Activated B cell treated with CpG ODN at 0.5 μM for 24 hours (primary cell): ENCODE results near the gene TGM1. TPM values are rescaled to one million over a fixed set of nuclear protein-coding genes. Genes with fewer than 3 reads are reported as not detected.

Source experiments
- ATAC-seq: fragments of 200-7000 bp; cut with Tn5 transposase; one replicate; pipeline ENCODE4 v1.10.0; 2021; ENCODE audit warnings: low read depth, mild to moderate bottlenecking, moderate library complexity
- CTCF ChIA-PET: fragments of 350-600 bp; sonication (Branson Sonifier 250); formaldehyde crosslinking; loops from one replicate; lab custom pipeline; 2021; ENCODE audit warnings: antibody characterized with exemption; lab: Charles Lee
- POLR2A ChIA-PET: fragments of 350-600 bp; sonication (Branson Sonifier 250); formaldehyde crosslinking; loops from one replicate; lab custom pipeline; 2021; ENCODE audit warnings: antibody characterized with exemption; lab: Charles Lee
- DNase-seq: peaks from one replicate; pipeline ENCODE4 v3.0.0; 2022
- H3K27ac Mint-ChIP-seq: one replicate; pipeline ENCODE4 v1.8.0; 2020; ENCODE audit warnings: mixed read lengths
- H3K27me3 Mint-ChIP-seq: one replicate; pipeline ENCODE4 v1.8.0; 2021; ENCODE audit warnings: mixed read lengths
- H3K36me3 Mint-ChIP-seq: one replicate; pipeline ENCODE4 v1.8.0; 2021; ENCODE audit warnings: low read depth, mixed read lengths
- H3K4me1 Mint-ChIP-seq: one replicate; pipeline ENCODE4 v1.8.0; 2021; ENCODE audit warnings: mixed read lengths
- H3K4me3 Mint-ChIP-seq: one replicate; pipeline ENCODE4 v1.8.0; 2020; ENCODE audit warnings: mild to moderate bottlenecking, mixed read lengths
- H3K9me3 Mint-ChIP-seq: one replicate; pipeline ENCODE4 v1.8.0; 2020; ENCODE audit warnings: mixed read lengths
- CTCF ChIP-seq: fragments of 200-600 bp; IDR thresholded peaks from one replicate; pipeline ENCODE4 v1.8.0; 2022; ENCODE audit warnings: antibody characterized with exemption, mild to moderate bottlenecking
- intact Hi-C: fragments of 100-400 bp; cut with micrococcal nuclease; formaldehyde crosslinking; loops from one replicate; pipeline ENCODE4 v1.15.1; 2024
- total RNA-seq: library from RNA; stranded (reverse); gene quantifications from 2 replicates; pipeline ENCODE4 v1.2.3, GENCODE V29; 2022

Gene TGM1
- total RNA-seq, 1 donor from 2014 or later, result 6.5 TPM

DNA sequence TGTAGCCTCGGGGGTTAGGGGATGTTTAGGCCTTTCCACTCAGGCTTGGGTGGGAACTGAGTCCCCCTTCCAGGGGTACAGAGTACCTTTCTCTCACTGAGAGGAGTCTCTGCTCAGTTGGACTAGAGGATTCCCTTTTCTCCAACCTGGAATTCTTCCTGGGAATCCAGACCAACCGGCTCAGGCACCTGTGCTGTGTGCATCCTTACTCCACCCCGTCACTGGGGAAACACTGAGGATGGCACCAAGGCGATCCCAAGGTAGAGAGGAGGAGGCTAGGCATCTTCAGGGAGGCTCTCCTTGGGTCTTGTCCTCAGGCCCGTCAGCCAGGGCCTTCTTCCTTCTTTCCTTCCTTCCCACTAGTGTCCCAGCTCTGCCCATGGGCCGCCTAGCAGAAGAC lies 871 bp upstream of the TGM1 start:
- ATAC-seq (no peak), DNase-seq (no peak)
- no peak overlapping the region for H3K27ac Mint-ChIP-seq
- no peaks in the 10 kb centered on the region for H3K27me3 Mint-ChIP-seq
- H3K4me3 Mint-ChIP-seq, result no peak overlapping the region
- CTCF ChIA-PET, result no interaction called here
- peaks cover 48% of the 10 kb centered on the region for H3K36me3 Mint-ChIP-seq
- H3K9me3 Mint-ChIP-seq, result no peaks in the 10 kb centered on the region
- POLR2A ChIA-PET, result interaction anchor here (0.6 to 1.4 kb wide), 2 partner anchors 17 to 21 kb away, joined by 3 to 4 read pairs; partner anchors contain the start of gene TINF2
- TF ChIP-seq CTCF, result no peak
- H3K4me1 Mint-ChIP-seq, result no peaks in the 10 kb centered on the region
- intact Hi-C loops, result no loop called here

GRCh38 chr14:24261969-24262327 lies 1.0 kb downstream of the TGM1 start:
- H3K27ac Mint-ChIP-seq, result no peak overlapping the region
- no peaks in the 10 kb centered on the region for H3K27me3 Mint-ChIP-seq
- H3K4me3 Mint-ChIP-seq, result no peak overlapping the region
- CTCF ChIA-PET, result no interaction called here
- H3K9me3 Mint-ChIP-seq, result no peaks in the 10 kb centered on the region
- intact Hi-C loops, result no loop called here
- H3K4me1 Mint-ChIP-seq, result no peaks in the 10 kb centered on the region
- TF ChIP-seq CTCF, result no peak
- peaks cover 42% of the 10 kb centered on the region for H3K36me3 Mint-ChIP-seq
- POLR2A ChIA-PET, result interaction anchor here (1.8 kb wide), 1 partner anchor 9 kb away, joined by 7 read pairs; the partner anchor contains the start of gene RABGGTA
- ATAC-seq, result no peak
- no peak for DNase-seq

DNA sequence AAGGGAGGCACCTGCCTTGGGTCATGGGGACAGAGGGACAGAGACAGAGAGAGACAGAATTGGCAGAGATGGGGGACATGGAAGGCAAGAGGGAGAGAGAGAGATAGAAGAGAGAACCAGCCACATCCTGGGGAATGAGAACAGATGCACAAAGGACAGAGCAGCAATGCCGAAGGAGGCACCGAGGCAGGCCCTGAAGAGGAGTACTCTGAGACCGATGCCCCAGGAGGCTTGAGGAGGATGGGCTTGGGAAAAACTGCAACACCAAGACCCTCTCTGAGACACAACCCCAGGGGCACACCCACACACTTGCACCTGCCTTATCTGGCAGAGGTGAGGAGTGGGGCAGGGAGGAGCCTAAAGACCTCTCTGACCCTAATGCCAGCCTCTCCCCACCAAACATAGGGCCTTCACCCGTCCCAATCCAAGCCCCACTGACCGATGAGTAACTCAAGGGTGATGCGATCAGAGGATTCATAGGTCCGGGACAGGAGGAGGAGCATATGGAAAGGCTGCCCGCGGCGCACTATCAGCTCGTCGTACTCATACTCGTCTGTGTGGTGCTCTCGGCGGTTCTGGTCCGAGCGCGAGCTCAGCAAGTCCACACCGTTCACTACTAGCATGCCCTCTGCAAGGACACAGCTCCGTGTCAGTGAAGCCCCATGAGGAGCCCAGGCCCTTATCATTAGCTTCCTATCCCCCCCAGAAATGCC lies 1.6 kb downstream of the TGM1 start:
- H3K4me3 Mint-ChIP-seq, result no peak overlapping the region
- ChIA-PET CTCF (no interaction called here), POLR2A (interaction anchor here (1.8 kb wide), 1 partner anchor 10 kb away, joined by 7 read pairs; the partner anchor contains the start of gene RABGGTA)
- no peak for TF ChIP-seq CTCF
- H3K9me3 Mint-ChIP-seq, result no peaks in the 10 kb centered on the region
- ATAC-seq (no peak), DNase-seq (no peak)
- H3K27ac Mint-ChIP-seq, result no peak overlapping the region
- H3K36me3 Mint-ChIP-seq, result peaks cover 37% of the 10 kb centered on the region
- no peaks in the 10 kb centered on the region for H3K4me1 Mint-ChIP-seq
- H3K27me3 Mint-ChIP-seq, result no peaks in the 10 kb centered on the region
- intact Hi-C loops, result no loop called here

- intact Hi-C loops, result no loop called here
- no peak for TF ChIP-seq CTCF
- H3K36me3 Mint-ChIP-seq, result peaks cover 32% of the 10 kb centered on the region
- no peak overlapping the region for H3K4me3 Mint-ChIP-seq
- no peaks in the 10 kb centered on the region for H3K9me3 Mint-ChIP-seq
- POLR2A ChIA-PET, result no interaction called here
- CTCF ChIA-PET, result no interaction called here
- H3K27ac Mint-ChIP-seq, result no peak overlapping the region
- H3K4me1 Mint-ChIP-seq, result no peaks in the 10 kb centered on the region
- DNase-seq (no peak), ATAC-seq (no peak)
- H3K27me3 Mint-ChIP-seq, result no peaks in the 10 kb centered on the region
These were observed 2.2 kb downstream of the TGM1 start for GRCh38 chr14:24260780-24261157.

DNA sequence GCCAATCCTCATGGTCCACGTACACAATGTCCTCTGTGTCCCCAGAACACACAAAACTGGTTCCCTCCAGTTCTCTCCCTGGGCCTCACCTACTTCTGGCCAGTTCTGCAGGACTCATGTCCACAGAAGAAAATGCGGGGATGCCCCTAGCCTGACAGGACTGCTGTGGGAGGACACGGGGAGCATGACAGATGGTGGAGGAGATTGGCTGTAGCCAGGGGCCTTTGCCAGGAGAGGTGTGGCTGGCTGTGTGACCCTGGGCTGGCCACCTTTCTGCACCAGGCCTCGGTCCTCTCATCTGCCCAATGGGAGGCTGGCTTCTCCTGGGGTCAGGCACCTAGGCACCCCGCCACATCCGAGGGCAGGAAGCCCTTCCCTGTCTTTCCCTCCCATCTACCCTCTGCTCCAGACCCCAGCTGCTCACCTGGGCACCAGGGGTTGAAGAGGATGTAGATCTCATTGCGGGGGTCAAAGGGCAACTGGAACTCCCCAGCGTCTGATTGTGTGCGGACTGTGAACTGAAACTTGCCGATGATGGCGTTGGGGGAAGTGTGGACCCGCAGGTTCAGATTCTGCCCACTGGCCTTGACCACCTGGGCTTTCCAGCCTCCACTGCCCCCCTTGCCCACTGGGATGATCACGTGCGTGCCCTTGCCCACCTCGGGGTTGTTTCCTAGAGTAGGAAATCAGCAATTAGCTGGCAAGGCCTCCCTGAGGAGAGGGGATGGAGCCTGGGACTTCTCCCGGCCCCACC lies 2.8 kb downstream of the TGM1 start:
- Mint-ChIP-seq H3K27ac (no peak overlapping the region), H3K4me3 (no peak overlapping the region), H3K4me1 (no peaks in the 10 kb centered on the region), H3K9me3 (no peaks in the 10 kb centered on the region), H3K27me3 (no peaks in the 10 kb centered on the region), H3K36me3 (peaks cover 37% of the 10 kb centered on the region)
- no peak for ATAC-seq
- CTCF ChIA-PET, result no interaction called here
- no peak for DNase-seq
- POLR2A ChIA-PET, result no interaction called here
- TF ChIP-seq CTCF, result no peak
- intact Hi-C loops, result no loop called here
